ENCODE results near the gene GLRX5.
A peak's percentile ranks its signal among the peaks of the same experiment; 100 is the strongest.

GLRX5 gene

DNA sequence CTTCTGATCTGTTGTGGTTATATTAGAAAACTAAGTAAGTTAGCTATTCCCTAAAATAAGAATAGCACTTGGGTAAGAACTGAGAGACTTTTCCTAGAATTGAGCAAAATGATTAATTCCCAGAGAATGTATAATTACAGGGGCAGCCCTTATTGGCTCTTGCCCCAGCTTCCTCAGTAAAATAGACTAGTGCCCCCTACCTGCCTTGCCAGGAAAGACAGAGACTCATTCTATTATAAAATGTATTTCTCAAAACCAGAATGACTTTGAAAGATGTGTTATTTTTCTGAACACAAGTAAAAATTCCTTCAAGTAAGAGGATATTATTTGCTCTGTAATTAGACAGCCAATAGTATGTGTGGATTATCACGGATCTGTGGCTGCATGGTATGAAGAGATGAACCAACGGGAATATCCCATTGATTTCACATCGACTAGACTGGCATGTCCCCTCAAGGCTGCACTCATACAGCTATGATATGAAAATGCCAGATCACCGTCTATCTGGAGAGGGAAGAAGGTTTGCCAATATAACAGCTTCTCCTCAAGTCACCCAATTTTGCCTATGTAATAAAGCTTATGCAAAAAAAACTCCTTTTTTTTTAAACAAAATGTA, 7.4 kb upstream of the GLRX5 start:
- TF ChIP-seq, protein P1, sequence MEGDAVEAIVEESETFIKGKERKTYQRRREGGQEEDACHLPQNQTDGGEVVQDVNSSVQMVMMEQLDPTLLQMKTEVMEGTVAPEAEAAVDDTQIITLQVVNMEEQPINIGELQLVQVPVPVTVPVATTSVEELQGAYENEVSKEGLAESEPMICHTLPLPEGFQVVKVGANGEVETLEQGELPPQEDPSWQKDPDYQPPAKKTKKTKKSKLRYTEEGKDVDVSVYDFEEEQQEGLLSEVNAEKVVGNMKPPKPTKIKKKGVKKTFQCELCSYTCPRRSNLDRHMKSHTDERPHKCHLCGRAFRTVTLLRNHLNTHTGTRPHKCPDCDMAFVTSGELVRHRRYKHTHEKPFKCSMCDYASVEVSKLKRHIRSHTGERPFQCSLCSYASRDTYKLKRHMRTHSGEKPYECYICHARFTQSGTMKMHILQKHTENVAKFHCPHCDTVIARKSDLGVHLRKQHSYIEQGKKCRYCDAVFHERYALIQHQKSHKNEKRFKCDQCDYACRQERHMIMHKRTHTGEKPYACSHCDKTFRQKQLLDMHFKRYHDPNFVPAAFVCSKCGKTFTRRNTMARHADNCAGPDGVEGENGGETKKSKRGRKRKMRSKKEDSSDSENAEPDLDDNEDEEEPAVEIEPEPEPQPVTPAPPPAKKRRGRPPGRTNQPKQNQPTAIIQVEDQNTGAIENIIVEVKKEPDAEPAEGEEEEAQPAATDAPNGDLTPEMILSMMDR (IDR thresholded peaks at IDR 0.05; ENCODE audit: control insufficient read depth, extremely low read depth, insufficient read depth), result peak; percentile 62
- no peak overlapping the region for H3K4me3 ChIP-seq (ENCODE audit: low read depth, low read length)
- no peak for DNase-seq (ENCODE audit: low read depth)

DNA sequence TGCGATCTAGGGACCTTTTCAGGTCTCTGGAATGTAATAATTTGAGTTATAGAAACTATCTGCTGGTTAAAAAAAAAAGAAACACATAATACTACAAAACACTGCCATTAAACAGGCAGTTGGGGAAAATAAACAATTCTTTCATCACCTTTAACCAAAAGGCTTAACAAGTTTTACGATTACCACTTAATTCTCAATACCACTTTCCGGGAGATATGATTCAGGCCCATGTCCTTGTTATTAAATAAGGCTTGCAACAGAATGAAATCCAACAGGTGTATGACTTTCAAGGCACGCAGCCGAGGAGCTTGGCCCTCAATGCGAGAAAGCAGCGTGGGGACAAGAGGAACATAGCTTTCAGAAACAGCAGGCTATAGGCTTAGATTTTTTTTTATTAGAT, 5.6 kb upstream of the GLRX5 start:
- no peak overlapping the region for H3K4me3 ChIP-seq (ENCODE audit: low read depth, low read length)
- DNase-seq (ENCODE audit: low read depth), result no peak
- TF ChIP-seq, protein P1 (IDR thresholded peaks at IDR 0.05; ENCODE audit: control insufficient read depth, extremely low read depth, insufficient read depth), result no peak

DNA sequence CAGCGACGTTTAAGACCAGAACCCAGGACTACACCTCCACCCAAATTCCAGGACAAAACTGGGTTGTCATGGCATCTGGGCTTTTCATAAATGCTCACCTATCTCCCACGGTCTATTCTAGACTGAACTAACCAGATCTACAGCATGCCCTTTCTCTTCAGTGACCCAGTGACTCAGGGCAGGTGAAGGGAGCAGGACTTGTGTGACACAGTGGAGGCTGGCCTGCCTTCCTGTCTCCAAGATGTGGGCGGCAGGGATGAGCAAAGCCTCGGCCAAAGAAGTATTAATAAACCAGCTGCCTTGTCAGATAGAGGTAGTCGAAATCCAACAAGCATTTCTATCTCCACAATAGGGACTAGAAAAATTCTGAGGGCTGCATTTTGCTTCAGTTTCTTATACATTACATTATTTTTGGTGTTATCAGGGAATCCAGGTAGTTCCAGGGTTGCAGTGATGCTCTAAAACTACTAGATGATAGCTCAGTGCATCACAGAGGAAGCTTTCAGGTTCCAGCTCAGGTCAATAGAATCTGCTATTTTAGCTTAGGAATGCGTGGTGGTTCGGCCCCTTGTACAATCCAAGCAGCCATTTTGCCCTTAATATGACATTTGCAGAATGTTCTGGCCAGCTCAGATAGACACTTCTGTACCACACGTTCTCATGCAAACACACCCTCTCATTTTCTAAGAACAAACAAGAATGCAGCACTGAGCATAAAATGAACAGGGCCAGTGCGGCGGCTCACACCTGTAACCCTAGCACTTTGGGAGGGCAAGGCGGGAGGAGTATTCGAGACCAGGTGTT, 4.2 kb upstream of the GLRX5 start:
- TF ChIP-seq, protein P1 (IDR thresholded peaks at IDR 0.05; ENCODE audit: control insufficient read depth, extremely low read depth, insufficient read depth), result no peak
- no peak for DNase-seq (ENCODE audit: low read depth)
- H3K4me3 ChIP-seq (ENCODE audit: low read depth, low read length), result no peak overlapping the region

DNA sequence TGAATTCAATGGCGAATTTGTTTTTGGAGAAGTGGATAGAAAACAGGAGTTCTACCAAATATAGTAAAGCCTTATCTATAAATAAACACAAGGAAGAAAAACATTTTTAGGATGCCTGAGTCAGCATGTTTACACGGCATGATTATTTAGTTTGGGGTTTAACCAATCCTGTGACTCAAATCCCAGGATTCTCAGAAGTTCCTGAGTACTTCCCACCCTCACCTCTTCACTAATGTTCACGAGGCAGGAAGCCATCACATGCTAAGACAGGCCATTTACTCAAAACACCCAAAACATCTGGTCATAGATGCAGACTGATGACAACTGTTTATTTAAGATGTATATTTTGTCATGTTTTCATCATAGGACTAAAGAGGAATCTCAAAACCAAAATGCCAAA, 3.4 kb upstream of the GLRX5 start:
- H3K4me3 ChIP-seq (ENCODE audit: low read depth, low read length), result no peak overlapping the region
- no peak for DNase-seq (ENCODE audit: low read depth)
- TF ChIP-seq, protein P1 (IDR thresholded peaks at IDR 0.05; ENCODE audit: control insufficient read depth, extremely low read depth, insufficient read depth), result no peak

DNA sequence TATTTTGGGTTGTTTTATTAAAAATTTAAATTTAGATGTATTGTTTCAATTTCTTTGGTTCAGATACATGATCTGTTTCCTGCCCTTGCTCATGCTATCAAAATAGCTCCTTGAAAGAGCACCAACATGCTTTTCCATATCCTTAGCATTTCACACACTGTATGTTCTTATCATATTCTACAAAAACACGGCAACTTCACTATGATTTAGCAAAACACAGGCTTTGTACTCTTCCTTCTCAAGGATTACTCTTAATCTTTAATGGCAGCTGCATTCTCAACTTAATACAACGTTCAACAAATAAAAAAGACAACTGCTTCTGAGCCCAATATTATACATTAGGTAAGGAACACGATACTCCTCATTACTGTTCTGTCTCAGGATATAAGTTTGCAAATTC, 2.9 kb upstream of the GLRX5 start:
- DNase-seq (ENCODE audit: low read depth), result no peak
- TF ChIP-seq, protein P1 (IDR thresholded peaks at IDR 0.05; ENCODE audit: control insufficient read depth, extremely low read depth, insufficient read depth), result no peak
- peak overlapping the region; percentile 83 for H3K4me3 ChIP-seq (ENCODE audit: low read depth, low read length)

DNA sequence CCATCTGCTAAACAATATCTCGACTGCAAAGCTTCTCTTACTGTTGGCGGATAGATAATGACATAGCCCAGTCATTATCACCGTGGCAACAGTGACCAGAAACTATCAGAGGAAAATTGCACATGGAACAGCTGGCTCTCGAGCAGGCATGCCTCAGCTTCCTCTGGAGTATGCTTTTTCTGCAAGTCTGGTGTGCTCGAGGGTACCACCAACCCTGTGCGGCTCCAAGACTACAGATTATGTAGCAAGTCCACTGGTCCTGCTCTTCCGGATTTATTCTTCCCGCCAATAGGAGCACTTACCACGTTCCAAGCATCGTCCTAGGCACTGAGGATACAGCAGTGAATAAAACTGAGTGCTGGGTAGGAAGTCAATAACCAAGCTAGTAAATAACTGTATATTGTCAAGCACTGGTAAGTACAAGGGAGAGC, 1.4 kb upstream of the GLRX5 start:
- H3K4me3 ChIP-seq (ENCODE audit: low read depth, low read length), result peak overlapping the region; percentile 83
- no peak for DNase-seq (ENCODE audit: low read depth)
- TF ChIP-seq, protein P1 (IDR thresholded peaks at IDR 0.05; ENCODE audit: control insufficient read depth, extremely low read depth, insufficient read depth), result no peak

Data from LNCaP clone FGC (cell line).